CD4-positive, alpha-beta T cell treated with Interferon alpha-2 for 1 hour (primary cell): ENCODE results near the gene MYBPH.

Source experiments
- DNase-seq, 2 donors: peaks; one replicate each; pipeline ENCODE4 v3.0.0-alpha.2; 2020 to 2022

The MYBPH gene

GRCh38 chr1:203146042-203146369, 29.6 kb downstream of the MYBPH start:
- no peak for DNase-seq

DNA sequence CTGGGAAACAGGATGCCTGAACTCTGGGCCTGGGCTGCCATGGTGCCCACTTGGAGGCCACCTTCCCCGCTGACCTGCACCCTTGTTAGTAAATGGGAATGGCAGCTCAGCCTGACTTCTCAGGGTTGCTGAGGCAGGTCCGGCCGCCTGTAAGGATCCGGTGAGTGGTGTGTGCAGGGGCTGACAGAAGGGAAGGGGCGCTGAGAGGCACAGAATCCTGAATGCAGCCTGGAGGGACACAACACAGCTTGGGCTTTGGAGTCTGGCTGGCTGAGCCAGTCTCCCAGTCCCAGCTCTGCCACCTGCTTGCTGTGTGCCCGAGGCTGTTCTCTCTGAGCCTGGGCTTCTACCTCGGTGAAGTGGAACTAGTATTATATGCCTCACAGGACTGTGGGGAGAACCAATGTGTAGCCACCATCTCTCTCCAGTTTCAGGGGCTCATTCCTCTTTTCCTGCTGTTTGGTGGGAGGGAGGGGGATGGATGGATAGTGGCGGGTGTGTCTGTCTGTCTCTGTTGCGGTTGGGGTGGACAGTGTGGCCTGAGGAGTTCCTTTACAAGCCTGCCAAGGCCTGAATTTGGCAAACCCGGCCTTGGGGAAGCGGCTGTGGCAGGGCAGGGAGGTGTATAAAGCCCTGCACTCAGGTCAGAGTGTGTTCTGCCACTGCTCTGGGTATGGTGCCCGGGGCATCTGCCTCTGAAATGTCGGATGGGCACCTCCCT, 30.1 kb downstream of the MYBPH start:
- DNase-seq = no peak

- no peak for DNase-seq
These were observed 31.0 kb downstream of the MYBPH start for GRCh38 chr1:203144661-203145060.

- DNase-seq = no peak
These were observed 32.0 kb downstream of the MYBPH start for GRCh38 chr1:203143641-203144040.

- DNase-seq = no peak
These were observed 32.8 kb downstream of the MYBPH start for GRCh38 chr1:203142684-203143408.

DNA sequence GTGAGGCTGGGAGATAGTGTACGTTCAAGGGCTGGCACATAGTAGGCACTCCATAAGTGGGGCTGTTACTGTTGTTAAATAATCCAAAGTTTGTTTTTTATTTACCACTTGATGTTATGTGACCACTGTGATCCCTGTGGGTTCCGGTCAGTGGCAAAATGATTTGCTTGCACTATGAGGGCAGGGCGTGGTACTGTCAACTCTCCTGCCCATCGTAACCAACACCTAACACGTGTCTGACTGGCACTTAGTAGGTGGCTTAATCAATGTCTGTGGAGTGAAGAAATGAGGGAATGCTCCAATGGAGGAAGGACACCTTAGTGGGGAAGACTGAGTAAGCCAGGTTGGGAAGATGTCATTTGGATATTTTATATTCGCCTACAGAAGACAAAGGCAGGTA, 33.5 kb downstream of the MYBPH start:
- no peak for DNase-seq

DNA sequence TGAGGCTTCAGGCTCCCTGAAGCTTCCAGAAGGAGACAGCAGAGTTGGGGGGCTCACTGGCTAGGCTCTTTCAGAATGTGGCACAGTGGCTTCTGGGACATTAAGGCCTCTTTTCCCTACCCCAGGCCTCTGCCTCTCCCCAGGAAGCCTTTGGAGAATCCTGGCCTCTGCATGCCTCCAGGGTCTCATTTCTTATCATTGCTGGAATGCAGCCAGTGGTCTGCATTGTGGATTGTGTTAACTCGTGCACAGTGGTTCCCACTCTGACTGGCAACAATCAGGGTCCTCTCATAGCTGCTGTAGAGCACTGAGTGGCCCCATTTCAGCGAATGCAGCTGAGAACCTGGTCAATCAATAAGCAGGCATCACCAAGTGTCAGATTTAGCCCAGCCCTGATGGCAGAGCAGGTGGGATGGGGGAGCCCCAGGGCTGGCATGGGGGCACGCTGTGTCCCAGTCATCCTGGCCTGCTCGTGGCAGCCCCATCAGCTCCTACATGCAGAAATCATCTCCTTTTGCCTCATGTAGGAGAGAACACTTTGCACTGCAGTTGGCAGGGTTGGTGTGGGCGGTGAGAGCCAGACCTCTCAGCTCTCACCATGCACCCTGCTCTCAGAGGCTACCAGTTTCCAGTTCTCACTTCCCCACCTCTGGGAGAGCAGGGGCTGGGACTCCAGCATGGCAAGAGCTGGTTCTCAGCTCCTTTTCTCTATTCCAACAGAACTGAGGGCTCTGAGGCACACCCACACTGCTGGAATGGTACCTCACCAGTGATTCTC, 34.7 kb downstream of the MYBPH start:
- no peak for DNase-seq

DNA sequence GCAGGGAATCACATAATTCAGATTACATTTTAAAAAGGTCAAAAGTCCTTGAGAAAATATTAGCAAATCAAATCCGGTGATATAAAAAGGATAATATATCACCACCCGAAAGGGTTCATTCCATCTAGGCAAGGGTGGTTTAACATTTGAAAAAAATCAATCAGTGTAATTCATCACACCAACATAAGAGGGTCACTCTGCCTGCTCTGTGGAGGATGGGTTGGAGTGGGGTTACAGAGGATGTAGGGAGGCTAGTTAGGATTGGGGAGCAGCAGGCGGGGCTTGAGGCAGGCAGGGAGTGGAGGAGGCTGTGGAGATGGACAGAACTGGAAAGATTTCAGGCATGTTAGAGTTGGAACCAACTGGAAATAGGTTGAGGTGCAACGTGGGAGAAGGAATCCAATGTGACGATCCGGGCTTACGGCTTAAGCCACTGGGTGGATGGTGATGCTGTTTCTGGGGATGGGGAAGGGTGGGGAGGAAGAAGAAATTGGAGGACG, 35.6 kb downstream of the MYBPH start:
- no peak for DNase-seq

- DNase-seq = no peak
These were observed 37.6 kb downstream of the MYBPH start for GRCh38 chr1:203138066-203138465.

- no peak for DNase-seq
These were observed 38.3 kb downstream of the MYBPH start for GRCh38 chr1:203137324-203137723.

- no peak for DNase-seq
These were observed 39.1 kb downstream of the MYBPH start for GRCh38 chr1:203136409-203137042.

GRCh38 chr1:203135636-203136305, 39.9 kb downstream of the MYBPH start:
- DNase-seq = peak in 1 of 2 donors; percentile 5

DNA sequence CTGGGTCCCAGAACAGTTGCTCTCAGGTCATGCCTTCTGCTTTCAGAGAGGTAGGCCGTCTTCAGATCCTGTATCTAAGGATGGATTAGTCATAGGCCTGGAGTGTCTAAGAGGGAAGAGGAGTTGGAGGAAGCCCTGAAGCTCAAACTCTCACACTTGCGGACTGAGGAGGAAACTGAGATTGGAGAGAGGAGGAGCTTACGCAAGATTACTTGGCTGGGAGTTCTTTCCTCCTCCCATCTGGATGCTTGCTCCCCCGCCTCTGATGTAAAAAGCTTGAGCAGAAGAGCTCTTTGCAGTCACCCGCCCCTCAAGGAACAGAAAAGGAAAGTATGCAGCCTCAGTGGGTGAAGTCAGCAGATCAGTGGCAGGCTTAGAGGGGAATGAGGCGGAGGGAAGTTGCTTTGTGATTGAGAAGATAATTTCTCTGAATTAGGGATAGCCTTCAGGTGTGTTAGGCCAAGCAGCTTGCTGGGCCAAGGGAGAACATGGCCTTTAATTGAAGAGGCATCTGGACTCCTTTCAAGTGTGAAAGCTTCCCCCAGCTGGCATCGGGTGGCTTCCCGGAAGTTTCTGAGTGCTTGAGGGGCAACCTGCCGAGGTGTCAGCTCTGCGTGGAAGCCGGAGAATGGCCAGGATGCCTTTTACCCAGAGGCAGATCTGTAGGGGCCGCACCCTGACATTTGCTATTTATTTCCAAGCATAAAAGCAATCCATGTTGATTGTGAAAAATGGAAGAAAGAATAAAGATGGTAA, 41.5 kb downstream of the MYBPH start:
- DNase-seq = no peak

DNA sequence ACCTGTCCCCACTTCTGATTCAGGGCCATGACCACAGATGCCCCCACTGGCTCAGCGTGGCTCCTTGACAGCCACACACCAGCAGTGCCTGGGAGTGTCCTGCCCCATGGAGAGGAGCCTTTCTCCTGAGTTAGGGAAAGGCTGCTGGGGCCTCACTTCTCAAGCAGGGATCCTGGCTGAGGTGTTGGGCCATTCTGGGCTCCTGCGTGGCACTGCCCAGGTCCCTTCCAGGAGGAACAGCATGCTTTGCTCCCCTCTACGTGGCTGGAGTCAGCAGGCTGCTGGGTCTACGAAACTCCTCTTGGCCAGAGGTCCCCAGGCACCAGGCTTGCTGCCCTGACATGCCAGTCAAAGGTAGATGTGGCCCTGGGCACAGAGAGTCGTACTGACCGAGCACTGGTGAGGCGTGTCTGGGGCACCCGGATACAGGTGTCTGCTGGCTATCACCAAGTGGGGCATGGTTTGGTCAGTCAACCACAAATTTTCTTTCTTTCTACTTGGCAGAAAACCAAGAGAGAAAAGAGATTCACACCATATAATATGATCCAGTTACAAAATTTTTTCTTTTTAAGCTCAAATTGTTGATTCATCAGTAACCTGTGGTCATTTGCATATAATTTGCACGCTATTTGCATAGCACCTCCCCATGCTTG, 44.0 kb downstream of the MYBPH start:
- no peak for DNase-seq

- no peak for DNase-seq
These were observed 45.2 kb downstream of the MYBPH start for GRCh38 chr1:203130358-203130985.

DNA sequence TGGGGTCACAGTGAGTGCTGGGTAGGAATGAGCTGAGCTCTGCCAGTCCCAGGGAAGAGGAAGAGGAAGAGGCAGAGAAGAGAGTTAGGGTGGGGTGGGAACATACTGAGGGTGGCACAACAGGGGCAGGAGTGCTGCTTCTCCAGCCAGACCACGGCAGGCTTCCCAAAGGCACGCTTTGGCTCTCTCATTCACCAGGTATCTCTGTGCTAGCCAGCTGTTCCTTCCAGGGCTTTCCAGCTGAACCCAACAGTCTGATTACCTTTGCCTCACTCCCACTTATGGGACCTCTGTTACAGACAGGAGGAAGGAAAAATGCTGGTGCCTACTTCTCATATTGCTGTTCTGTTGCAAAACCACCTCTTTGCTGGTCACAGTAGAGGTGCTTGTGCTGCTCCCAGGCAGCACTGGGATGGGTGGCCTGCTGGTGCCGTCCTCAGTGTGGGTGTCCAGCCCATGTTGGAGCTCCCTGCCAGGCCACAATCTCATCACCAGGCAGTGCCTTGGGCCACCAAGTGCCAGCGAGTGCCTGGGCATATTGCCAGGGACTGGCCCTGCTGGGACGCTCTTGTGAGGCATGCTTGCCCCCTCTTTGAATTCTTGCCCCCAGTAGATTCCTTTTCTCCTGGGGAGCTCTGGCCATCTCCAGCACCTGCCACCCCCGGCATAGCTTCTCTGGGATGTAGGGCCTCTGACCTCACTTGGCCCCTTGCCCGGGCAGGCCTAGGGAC, 46.0 kb downstream of the MYBPH start:
- no peak for DNase-seq

GRCh38 chr1:203128716-203129500, 46.7 kb downstream of the MYBPH start:
- DNase-seq = no peak

- no peak for DNase-seq
These were observed 47.3 kb downstream of the MYBPH start for GRCh38 chr1:203128431-203128715.

GRCh38 chr1:203127666-203128430, 47.8 kb downstream of the MYBPH start, which contains the start of gene ADORA1:
Gene ADORA1 (plus strand): TSS chr1:203127726. CDS start chr1:203128842, 1,116 bp downstream.
- no peak for DNase-seq
